GM12878 (cell line): Measurements from ENCODE around the gene TOE1. TPM values are rescaled to one million over a fixed set of nuclear protein-coding genes. Genes with fewer than 3 reads are reported as not detected.

Experiments
- BCL11A ChIP-seq: IDR thresholded peaks from 2 replicates; pipeline ENCODE4 v1.6.1; 2011; ENCODE audit warnings: low read depth, low read length
- BCL3 ChIP-seq: IDR thresholded peaks from 2 replicates; pipeline ENCODE4 v1.6.1; 2011; ENCODE audit warnings: borderline replicate concordance, low read depth, mild to moderate bottlenecking, moderate library complexity, low read length; ENCODE audit not compliant: insufficient read depth, poor library complexity, severe bottlenecking
- CUX1 ChIP-seq: IDR thresholded peaks from 2 replicates; pipeline ENCODE4 v1.6.1; 2012; ENCODE audit warnings: improper control_type of control experiment, low read depth, low read length; ENCODE audit not compliant: insufficient replicate concordance
- EED ChIP-seq: sonication (generic); IDR thresholded peaks from 2 replicates; pipeline ENCODE4 v1.6.1; 2016; ENCODE audit warnings: antibody characterized with exemption, low read depth
- KAT2A ChIP-seq: conservative IDR thresholded peaks from 2 replicates; pipeline ENCODE4 v1.6.1; 2011; ENCODE audit warnings: low read depth, low read length; ENCODE audit not compliant: control insufficient read depth
- RFX5 ChIP-seq: IDR thresholded peaks from 2 replicates; pipeline ENCODE4 v1.6.1; 2011; ENCODE audit warnings: low read depth, low read length, improper control_type of control experiment
- STAT3 ChIP-seq: IDR thresholded peaks from 2 replicates; pipeline ENCODE4 v1.6.1; 2011; ENCODE audit warnings: low read depth, low read length, improper control_type of control experiment
- ZNF24 ChIP-seq: fragments of 450-650 bp; IDR thresholded peaks from 2 replicates; pipeline ENCODE4 v1.6.1; 2017; ENCODE audit warnings: antibody characterized with exemption, mild to moderate bottlenecking
- polyA plus RNA-seq, 11 experiments: library from polyadenylated mRNA; depleted of rRNA in 4 of 11; unstranded in 6 of 11; stranded (reverse) in 5 of 11; fragments of >200 nt; fragmentation: Nextera tagmentation in 4 of 11; fragmentation: Illumina TruSeq in 1 of 11; extraction: Ambion mirVana in 4 of 11; extraction: Trizol in 1 of 11; gene quantifications; 1 replicate in 1 of 11; 2 replicates in 10 of 11; pipeline versions ENCODE4 v1.2.1 to v1.2.3, GENCODE V29; 2011 to 2016; ENCODE audit warnings: inconsistent platforms in 2 of 11, missing spikeins in 2 of 11, low read depth in 1 of 11
- total RNA-seq, 4 experiments: library from RNA; depleted of rRNA in 3 of 4; stranded (reverse); fragments of >200 nt in 3 of 4; fragmentation: Illumina TruSeq in 1 of 4; extraction: Trizol in 1 of 4; gene quantifications; 2 replicates each; pipeline versions ENCODE4 v1.2.1 to v1.2.3, GENCODE V29; 2013 to 2021

Gene TOE1
- total and polyA plus RNA-seq, 10 of the 15 experiments (the other 5 are each of a cell fraction or from before 2014, with no cell fraction given) = 22.7 to 38.0 (median 33.3) TPM

DNA sequence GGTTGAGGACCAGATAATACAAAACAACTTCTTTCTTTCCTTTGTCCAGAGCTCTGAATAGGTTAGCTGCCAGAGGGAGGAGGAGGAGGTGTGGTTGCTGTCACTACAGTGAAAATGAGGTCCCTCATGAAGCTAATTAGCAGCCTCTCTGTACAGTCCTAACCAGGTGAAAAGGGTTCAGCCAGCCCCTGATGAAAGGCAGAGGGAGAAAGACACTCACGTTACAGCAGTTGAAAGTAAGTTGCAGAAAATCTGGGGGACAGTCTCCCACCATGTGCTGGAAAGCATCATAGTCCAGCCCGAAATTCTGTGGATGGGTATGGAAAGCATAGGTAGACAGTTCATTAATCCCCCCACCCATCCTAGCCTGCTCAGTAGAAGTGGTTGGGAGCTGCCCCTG lies 6.5 kb downstream of the TOE1 start (continued):
- TF ChIP-seq CUX1 (no peak), RFX5 (no peak), EED (no peak), BCL11A (no peak), ZNF24 (no peak), BCL3 (no peak), KAT2A (no peak), STAT3 (no peak)
